Activated T-cell treated with anti-CD3 and anti-CD28 coated beads for 24 hours (primary cell): ENCODE measurements around the gene BANP.
"Not testable (repeated sequence)": the region's sequence is repeated elsewhere in the genome, so short reads cannot be mapped to it uniquely, and the experiment has no call there.

Source experiments
- DNase-seq: peaks from one replicate; pipeline ENCODE4 v3.0.0-alpha.2; 2020; ENCODE audit warnings: low read depth

The BANP gene, protein sequence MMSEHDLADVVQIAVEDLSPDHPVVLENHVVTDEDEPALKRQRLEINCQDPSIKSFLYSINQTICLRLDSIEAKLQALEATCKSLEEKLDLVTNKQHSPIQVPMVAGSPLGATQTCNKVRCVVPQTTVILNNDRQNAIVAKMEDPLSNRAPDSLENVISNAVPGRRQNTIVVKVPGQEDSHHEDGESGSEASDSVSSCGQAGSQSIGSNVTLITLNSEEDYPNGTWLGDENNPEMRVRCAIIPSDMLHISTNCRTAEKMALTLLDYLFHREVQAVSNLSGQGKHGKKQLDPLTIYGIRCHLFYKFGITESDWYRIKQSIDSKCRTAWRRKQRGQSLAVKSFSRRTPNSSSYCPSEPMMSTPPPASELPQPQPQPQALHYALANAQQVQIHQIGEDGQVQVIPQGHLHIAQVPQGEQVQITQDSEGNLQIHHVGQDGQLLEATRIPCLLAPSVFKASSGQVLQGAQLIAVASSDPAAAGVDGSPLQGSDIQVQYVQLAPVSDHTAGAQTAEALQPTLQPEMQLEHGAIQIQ

GRCh38 chr16:87950765-87951551, at the start of gene BANP:
TSS of gene BANP (plus strand) at chr16:87951434. CDS start at chr16:87975116, 23,682 bp downstream.
- DNase-seq, result peak; percentile 95

DNA sequence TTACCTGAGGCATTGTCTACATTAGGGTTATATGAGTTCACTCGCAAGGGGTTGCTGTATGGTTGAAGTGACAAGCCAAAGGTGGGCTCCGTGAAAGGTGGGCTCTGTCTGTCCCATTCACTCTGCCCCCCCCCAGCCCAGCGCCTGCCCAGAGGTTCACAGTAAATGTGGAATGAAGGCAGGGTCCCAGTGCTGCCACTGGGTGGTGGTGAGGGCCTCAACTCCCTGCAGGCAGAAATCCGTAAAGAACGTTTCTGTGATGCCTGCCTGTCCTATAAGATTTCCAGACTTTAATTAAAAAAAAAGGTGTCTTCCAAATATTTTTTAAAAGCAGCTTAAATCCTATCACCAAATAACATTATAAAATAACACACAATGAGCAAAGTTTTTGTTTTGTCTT, 46.3 kb upstream of the BANP start:
- not testable (repeated sequence) for DNase-seq

DNA sequence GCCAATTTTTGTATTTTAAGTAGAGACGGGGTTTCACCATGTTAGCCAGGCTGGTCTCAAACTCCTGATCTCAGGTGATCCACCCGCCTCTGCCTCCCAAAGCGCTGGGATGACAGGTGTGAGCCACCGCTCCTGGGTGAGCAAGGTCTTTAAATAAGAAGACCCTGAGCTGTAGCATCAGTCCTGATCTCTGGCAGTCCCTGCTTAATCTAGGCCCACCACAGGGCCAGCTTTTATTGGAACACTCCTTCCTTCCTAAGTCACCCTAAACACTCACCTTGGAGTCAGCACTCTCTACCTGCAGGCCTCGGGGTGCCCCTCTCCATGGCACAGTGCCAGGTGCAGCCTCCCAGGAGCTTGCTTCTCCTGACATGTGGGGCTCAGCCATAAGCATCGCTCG, 45.7 kb upstream of the BANP start:
- not testable (repeated sequence) for DNase-seq

DNA sequence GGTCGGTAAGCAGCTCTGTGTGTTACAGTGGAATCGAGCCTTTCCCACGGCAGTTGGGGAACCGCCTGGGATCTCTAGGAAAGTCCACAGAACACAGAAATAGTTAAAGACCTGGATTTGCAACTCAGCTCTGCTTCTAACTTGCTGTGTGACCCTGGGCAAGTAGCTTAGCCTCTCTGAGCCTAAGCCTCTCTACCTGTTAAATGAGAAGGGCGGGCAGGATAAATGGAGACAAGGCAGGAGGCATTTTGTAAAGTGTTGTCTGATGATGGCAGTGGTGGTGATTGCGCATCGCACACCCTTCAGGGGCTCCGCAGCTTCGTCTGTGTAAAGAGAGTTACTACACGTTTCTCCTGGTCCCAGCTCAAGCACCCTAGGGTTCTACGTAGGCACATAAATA, 43.1 kb upstream of the BANP start:
- not testable (repeated sequence) for DNase-seq

DNA sequence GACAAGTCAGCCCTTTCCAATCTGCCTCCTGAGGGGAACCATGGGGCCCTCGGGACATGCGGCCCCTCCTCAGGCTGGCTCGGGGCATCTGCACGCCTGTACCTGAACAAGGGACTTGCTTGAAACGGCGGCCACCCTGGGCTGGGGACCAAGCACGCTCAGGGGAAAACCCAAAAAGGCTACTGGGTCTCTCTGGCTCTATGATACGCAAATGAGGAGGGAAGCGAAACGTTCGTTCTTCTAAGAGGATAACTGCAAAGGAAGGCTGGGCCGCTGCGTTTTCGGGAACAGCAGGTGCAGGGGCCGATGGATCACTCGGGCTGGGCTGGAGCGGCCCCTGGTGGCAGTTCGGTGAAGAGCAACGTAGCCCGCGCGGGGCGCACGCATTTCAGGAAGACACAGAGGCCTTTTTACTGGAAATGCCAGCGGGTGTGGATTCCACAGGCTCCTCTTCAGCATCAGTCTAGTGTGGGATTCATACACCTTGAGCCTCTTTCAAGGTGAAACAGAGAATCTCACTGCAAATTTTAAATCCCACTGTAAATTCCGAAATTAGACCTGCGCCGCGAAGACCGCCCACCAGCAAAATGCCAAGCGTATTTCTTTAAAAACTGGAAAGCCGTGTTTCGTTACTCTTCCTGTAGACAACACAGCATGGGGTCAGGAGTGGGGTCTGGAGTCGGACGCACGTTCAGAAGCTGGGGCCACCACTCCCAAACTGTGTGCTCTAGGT, 41.9 kb upstream of the BANP start:
- DNase-seq, result peak; percentile 87

DNA sequence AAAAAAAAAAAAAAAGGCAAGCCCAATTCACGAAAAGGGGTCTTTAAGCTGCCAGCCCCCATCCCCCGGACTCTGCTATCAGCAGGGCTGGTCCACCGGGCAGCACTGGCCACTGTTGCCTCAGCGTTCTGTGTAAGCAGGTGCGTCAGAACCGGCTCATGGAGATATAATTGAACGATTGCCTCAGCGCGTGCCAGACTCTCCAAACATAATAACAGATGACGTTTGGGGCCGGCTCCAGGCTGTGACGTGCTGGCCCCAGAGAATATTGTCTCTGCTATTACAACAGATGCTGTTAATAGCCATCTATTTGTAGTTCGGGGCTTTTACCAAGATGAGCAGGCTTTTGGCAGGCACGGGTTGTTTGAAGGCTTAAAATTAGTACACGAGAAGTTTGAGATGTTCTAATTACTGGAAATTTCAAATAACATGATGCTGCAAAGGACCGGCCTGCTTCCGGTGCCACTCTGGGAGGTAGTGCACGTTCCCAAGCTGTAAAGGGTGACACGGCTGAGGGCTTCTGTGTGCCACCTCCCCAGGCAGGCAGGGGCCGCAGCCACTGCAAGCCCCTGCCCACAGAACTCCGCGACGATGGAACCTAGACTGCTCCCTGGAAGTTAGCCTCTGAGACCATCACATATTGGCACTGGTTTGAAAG, 40.0 kb upstream of the BANP start:
- DNase-seq, result not testable (repeated sequence)

DNA sequence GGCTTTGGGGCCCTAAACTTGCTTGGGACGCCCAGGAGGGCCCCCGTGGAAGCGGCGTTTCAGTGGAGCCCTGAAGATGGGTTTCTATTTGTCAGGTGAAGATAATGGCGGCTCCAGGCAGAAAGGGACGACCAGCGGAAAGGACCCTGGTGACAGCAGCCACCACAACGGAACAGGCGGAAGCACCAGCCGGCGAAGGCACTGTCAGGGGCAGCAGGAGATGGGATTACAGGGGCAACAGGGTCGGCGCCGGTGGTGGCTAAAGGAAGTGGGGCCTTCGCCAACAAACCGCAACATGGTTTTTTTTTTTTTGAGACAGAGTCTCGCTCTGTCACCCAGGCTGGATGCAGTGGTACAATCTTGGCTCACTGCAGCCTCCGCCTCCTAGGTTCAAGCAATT, 38.5 kb upstream of the BANP start:
- DNase-seq, result not testable (repeated sequence)

DNA sequence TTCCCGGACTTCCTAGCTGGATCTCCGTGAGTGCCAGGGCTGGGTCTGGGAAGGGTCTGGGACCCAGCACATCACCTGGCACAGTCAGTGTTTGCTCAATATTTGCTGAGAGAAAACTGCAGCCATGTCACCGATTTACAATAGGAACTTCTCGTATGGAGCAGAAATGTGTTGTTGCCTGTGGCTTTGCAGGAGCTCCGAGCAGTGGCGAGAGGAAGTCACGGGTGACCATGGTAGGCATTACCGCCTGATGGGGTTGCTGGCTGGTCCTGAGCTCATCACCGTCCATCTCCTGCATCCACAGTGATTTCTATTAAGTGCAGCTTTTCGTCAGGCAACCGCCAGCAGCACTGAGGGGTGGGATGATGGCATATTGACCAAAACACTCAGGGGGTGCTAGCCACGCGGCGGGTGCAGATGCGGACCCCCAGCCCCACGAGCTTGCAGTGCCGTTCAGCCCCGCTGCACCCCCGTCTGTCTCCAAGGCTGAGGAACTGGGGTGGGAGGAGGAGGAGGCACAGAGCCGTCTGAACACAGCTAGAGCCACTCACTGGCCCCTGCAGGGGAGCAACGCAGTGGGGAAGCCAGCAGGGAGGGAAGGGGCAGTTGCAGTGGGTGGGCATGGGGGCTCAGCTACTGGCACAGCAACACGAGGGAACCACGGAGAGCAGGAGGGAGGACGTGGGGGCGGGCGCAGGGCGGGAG, 37.1 kb upstream of the BANP start:
- DNase-seq, result not testable (repeated sequence)

GRCh38 chr16:87914812-87915211, 36.4 kb upstream of the BANP start:
- no peak for DNase-seq

GRCh38 chr16:87917503-87917902, 33.7 kb upstream of the BANP start:
- no peak for DNase-seq

GRCh38 chr16:87918338-87918737, 32.9 kb upstream of the BANP start:
- no peak for DNase-seq

GRCh38 chr16:87918866-87919680, 32.2 kb upstream of the BANP start:
- no peak for DNase-seq

DNA sequence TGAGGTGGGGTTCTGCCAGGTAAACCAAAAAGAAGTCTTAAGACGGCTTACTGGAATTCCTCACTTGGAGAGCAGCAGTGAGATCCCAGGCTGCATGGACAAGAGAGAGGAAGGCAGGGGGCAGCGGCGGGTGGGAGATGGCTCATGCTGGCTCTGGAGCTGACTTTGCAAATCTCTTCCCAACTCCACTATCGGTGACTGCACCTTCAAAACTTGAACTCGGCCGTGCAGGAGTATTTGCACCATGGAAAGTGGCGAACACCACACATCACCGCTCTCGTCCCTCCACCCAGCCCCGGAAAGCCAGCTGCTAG, 31.6 kb upstream of the BANP start:
- no peak for DNase-seq

DNA sequence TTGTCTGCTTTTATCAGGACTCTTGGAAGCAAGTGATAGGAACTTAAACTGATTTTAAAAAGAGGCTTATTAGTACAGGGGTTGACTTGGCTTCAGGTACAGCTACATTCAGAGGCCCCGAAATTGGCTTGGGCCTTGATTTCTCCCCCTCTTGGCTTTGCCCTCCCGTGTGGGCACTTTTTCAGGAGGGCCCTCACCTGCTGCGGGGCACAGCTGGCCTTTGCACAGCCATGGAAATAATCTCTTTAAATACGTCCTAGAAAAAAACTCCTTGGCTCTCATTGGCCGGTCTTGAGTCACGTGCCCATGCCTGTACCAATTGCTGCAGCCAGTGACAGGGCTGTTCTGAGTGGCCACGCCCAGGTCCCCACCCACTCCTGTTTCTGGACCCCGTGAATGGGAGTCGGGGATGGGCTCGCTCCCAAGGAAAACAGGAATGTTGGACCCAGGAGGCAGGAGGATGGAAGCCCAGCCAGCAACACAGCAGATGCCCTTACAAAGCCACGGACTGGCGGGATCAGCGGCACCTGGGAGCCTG, 29.9 kb upstream of the BANP start:
- DNase-seq, result no peak

DNA sequence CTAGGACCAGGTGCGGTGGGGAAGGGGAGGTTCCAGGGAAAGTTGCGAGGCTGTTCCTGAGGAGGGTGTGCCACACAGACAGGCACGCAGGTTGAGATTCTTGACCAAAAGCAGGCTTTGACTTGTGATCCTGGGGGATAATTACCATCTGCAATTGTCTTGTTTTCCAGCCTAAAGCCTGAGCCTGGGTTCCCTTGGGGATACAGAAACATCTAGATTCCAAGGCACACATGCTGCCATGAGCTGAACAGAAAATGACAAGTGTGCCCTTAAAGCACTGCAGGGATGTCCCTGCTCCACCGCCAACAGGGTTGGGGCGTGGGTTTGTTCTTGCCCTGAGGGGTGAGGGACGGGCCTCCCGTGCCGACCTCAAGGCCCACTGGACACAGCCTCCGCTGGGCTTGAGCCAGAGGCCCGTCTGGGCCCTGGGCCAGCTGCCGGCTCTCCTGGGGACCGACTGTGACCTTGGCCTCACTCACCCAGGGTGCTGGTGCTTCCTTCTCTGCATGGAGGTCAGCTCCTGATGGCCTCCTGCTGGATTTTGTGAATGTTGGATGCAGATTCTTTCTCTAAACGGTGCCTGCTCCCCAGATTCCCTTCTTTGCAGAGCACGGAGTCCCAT, 28.9 kb upstream of the BANP start:
- no peak for DNase-seq

GRCh38 chr16:87924041-87924810, 27.0 kb upstream of the BANP start:
- DNase-seq, result no peak

GRCh38 chr16:87924811-87925670, 26.2 kb upstream of the BANP start:
- no peak for DNase-seq
